SK-N-SH treated with all-trans-retinoic acid at 6 μM for 48 hours (cell line): ENCODE measurements around the gene DNASE2B.

Experiments used
- CSDC2 ChIP-seq: fragments of 250-450 bp; sonication (Bioruptor Pico); IDR thresholded peaks from 2 replicates; pipeline ENCODE4 v1.5.0; 2020; ENCODE audit warnings: mild to moderate bottlenecking, moderate library complexity
- ISL1 ChIP-seq: fragments of 250-450 bp; sonication (Bioruptor Pico); IDR thresholded peaks from 2 replicates; pipeline ENCODE4 v2.1.2; 2022; ENCODE audit warnings: mild to moderate bottlenecking, moderate library complexity
- RARB ChIP-seq: fragments of 250-450 bp; sonication (Bioruptor Pico); IDR thresholded peaks from 2 replicates; pipeline ENCODE4 v1.8.0; 2021; ENCODE audit warnings: mild to moderate bottlenecking, moderate library complexity
- ZNF8 ChIP-seq: fragments of 450-650 bp; formaldehyde crosslinking; IDR thresholded peaks from 2 replicates; pipeline ENCODE4 v1.5.0; 2020; ENCODE audit warnings: mild to moderate bottlenecking, moderate library complexity
- TF ChIP-seq, protein P1 (sequence below): fragments of 250-450 bp; sonication (Bioruptor Pico); IDR thresholded peaks from 2 replicates; pipeline ENCODE4 v1.5.1; 2020; ENCODE audit warnings: low read depth, mild to moderate bottlenecking, moderate library complexity
- TF ChIP-seq, protein P2 (sequence below): fragments of 250-450 bp; sonication (Bioruptor Pico); IDR thresholded peaks from 2 replicates; pipeline ENCODE4 v1.8.0; 2020; ENCODE audit warnings: mild to moderate bottlenecking, moderate library complexity, borderline replicate concordance

DNA sequence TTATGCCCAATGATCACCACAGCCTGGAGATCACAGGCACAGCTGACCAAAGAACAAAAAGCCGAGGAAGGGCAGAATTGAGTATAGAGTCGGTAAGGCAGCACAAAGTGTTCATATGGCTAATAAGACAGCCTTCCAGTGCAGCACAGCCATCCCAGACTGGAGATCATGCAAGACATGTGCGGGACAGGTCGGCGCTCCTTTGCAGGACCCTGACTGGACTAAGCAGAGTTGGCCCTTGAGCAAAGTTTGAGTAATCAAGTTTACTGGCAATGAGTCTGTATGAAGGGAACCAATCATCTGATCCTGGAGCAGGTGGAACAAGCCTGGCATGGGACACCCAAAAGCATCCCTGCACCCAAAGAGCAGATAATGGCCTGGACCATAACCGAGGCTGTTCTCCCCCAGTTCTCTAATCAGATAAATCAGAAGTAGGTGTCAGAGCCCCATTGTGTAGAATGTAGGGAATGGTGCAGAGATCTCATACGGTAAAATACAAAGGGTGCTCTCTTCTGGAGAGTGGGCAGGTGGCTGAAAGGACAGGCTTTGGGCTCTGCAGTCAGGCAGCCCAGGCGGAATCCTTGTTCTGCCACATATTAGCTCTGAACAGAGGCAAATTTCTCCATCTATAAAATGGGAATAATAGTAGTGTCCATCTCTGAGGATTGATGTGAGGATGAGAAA, 10.7 kb upstream of the DNASE2B start:
- TF ChIP-seq, protein P1, sequence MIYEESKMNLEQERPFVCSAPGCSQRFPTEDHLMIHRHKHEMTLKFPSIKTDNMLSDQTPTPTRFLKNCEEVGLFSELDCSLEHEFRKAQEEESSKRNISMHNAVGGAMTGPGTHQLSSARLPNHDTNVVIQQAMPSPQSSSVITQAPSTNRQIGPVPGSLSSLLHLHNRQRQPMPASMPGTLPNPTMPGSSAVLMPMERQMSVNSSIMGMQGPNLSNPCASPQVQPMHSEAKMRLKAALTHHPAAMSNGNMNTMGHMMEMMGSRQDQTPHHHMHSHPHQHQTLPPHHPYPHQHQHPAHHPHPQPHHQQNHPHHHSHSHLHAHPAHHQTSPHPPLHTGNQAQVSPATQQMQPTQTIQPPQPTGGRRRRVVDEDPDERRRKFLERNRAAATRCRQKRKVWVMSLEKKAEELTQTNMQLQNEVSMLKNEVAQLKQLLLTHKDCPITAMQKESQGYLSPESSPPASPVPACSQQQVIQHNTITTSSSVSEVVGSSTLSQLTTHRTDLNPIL (CRISPR knock-in tag): no peak
- no peak for TF ChIP-seq RARB (CRISPR knock-in tag)
- TF ChIP-seq, protein P2, sequence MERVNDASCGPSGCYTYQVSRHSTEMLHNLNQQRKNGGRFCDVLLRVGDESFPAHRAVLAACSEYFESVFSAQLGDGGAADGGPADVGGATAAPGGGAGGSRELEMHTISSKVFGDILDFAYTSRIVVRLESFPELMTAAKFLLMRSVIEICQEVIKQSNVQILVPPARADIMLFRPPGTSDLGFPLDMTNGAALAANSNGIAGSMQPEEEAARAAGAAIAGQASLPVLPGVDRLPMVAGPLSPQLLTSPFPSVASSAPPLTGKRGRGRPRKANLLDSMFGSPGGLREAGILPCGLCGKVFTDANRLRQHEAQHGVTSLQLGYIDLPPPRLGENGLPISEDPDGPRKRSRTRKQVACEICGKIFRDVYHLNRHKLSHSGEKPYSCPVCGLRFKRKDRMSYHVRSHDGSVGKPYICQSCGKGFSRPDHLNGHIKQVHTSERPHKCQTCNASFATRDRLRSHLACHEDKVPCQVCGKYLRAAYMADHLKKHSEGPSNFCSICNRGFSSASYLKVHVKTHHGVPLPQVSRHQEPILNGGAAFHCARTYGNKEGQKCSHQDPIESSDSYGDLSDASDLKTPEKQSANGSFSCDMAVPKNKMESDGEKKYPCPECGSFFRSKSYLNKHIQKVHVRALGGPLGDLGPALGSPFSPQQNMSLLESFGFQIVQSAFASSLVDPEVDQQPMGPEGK (CRISPR knock-in tag): no peak
- no peak for TF ChIP-seq CSDC2 (CRISPR knock-in tag)
- TF ChIP-seq ZNF8 (CRISPR knock-in tag): no peak
- TF ChIP-seq ISL1 (CRISPR knock-in tag): no peak
